Measurements from ENCODE around the gene TOM1.
A peak's percentile ranks its signal among the peaks of the same experiment; 100 is the strongest.

Gene TOM1

GRCh38 chr22:35275580-35275979, 24.1 kb upstream of the TOM1 start:
- H3K9me3 Mint-ChIP-seq: no peaks in the 10 kb centered on the region
- H3K4me1 Mint-ChIP-seq: no peaks in the 10 kb centered on the region
- no peak for TF ChIP-seq CTCF (IDR thresholded peaks at IDR 0.05)
- no peak overlapping the region for H3K4me3 Mint-ChIP-seq
- H3K36me3 Mint-ChIP-seq (ENCODE audit: low read depth): peaks cover 75% of the 10 kb centered on the region
- H3K27ac Mint-ChIP-seq: no peak overlapping the region
- no peak for DNase-seq
- H3K27me3 Mint-ChIP-seq (ENCODE audit: low read depth, poor library complexity): no peaks in the 10 kb centered on the region

DNA sequence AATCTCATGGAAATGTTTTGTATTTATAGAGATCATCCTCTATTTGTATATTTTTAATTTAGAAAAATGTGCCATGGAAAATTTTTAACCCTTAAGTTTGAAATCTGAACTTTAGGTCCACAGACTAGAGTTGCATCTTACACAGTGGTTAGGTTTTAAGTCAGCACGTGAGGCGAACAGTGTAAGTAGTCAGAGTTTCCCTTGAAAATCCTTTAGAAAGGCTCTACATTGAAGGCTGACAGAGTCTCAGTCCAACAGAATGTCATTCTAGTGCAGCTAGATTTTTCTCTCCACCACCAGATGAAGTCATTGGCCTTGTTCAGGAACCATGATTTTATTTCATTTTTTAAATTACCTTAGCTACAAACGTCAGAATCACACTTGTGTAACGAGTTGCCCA, 23.7 kb upstream of the TOM1 start:
- Mint-ChIP-seq H3K4me3 (no peak overlapping the region), H3K27ac (no peak overlapping the region), H3K27me3 (ENCODE audit: low read depth, poor library complexity) (no peaks in the 10 kb centered on the region), H3K9me3 (no peaks in the 10 kb centered on the region), H3K36me3 (ENCODE audit: low read depth) (peaks cover 74% of the 10 kb centered on the region), H3K4me1 (no peaks in the 10 kb centered on the region)
- DNase-seq: no peak
- TF ChIP-seq CTCF (IDR thresholded peaks at IDR 0.05): no peak

- no peak overlapping the region for H3K27ac Mint-ChIP-seq
- peaks cover 2% of the 10 kb centered on the region for H3K27me3 Mint-ChIP-seq (ENCODE audit: low read depth, poor library complexity)
- no peak for DNase-seq
- peaks cover 69% of the 10 kb centered on the region for H3K36me3 Mint-ChIP-seq (ENCODE audit: low read depth)
- H3K9me3 Mint-ChIP-seq: no peaks in the 10 kb centered on the region
- H3K4me3 Mint-ChIP-seq: no peak overlapping the region
- TF ChIP-seq CTCF (IDR thresholded peaks at IDR 0.05): no peak
- H3K4me1 Mint-ChIP-seq: no peaks in the 10 kb centered on the region
These were observed 11.6 kb upstream of the TOM1 start for GRCh38 chr22:35288116-35288515.

DNA sequence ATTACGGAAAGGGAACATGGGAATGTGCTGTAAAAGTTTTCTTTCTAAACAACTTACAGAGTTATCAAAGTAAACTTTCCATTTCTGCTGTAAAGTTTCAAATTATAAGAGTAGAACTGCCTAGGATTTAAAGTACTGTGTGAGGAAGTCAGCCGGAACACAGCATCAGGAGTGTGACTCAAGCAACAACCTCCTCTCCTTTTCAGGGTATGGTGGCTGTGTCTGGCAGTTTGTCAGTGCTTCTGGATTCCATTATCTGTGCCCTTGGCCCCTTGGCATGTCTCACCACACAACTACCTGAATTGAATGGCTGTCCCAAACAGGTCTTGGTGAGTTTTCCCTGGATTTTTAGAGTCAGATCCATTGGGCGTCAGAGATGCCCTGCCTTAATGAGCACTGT, 6.9 kb upstream of the TOM1 start:
- no peak for TF ChIP-seq CTCF (IDR thresholded peaks at IDR 0.05)
- Mint-ChIP-seq H3K9me3 (no peaks in the 10 kb centered on the region), H3K4me3 (no peak overlapping the region), H3K27me3 (ENCODE audit: low read depth, poor library complexity) (peaks cover 2% of the 10 kb centered on the region), H3K4me1 (no peaks in the 10 kb centered on the region), H3K36me3 (ENCODE audit: low read depth) (peaks cover 70% of the 10 kb centered on the region), H3K27ac (peak overlapping the region; percentile 58)
- DNase-seq: no peak

DNA sequence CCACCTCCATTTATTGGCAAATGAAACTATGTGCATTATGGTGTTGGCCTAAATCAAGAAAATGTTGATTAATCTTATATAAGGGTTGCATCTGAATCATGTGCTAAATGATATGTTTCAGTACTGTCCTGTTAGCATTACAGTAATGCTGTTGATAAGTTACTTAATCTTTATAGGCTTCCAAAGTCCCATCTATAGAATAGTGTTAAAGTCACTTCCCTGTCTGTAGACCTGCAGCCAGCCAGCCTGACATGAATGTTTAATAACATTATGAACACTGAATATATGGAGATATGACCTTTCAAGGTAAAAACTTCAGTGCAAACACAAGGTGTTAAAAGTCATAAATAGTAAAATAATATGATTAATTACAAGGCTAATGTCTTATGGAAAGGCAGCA, 3.6 kb upstream of the TOM1 start:
- Mint-ChIP-seq H3K27ac (no peak overlapping the region), H3K4me3 (no peak overlapping the region), H3K27me3 (ENCODE audit: low read depth, poor library complexity) (no peaks in the 10 kb centered on the region), H3K4me1 (peaks cover 10% of the 10 kb centered on the region), H3K9me3 (no peaks in the 10 kb centered on the region), H3K36me3 (ENCODE audit: low read depth) (peaks cover 45% of the 10 kb centered on the region)
- DNase-seq: no peak
- no peak for TF ChIP-seq CTCF (IDR thresholded peaks at IDR 0.05)

- Mint-ChIP-seq H3K36me3 (ENCODE audit: low read depth) (peaks cover 27% of the 10 kb centered on the region), H3K27me3 (ENCODE audit: low read depth, poor library complexity) (peaks cover 2% of the 10 kb centered on the region), H3K27ac (peak overlapping the region; percentile 90), H3K4me1 (peaks cover 34% of the 10 kb centered on the region), H3K4me3 (peak overlapping the region; percentile 91), H3K9me3 (no peaks in the 10 kb centered on the region)
- no peak for DNase-seq
- TF ChIP-seq CTCF (IDR thresholded peaks at IDR 0.05): no peak
These were observed 449 bp upstream of the TOM1 start for GRCh38 chr22:35299217-35299672.
